Stomach (tissue), 9 donors: ENCODE results near the gene MGAM2. TPM values are rescaled to one million over a fixed set of nuclear protein-coding genes. Genes with fewer than 3 reads are reported as not detected.

Source experiments
- DNase-seq, 2 donors: peaks; one replicate each; pipeline versions ENCODE4 v3.0.0 to v3.0.0-alpha.2; 2013 to 2019
- H3K27ac ChIP-seq, 5 donors: fragments of 200-600 bp in 4 of 5; sonication (generic) in 4 of 5; one replicate each; pipeline ENCODE4 v1.5.1; 2013 to 2019; ENCODE audit warnings: mild to moderate bottlenecking in 1 of 5, moderate library complexity in 1 of 5
- H3K27me3 ChIP-seq, 3 donors: fragments of 200-600 bp; sonication (generic); one replicate each; pipeline ENCODE4 v1.5.1; 2017 to 2019; ENCODE audit warnings: mixed run types in 1 of 3
- H3K36me3 ChIP-seq, 4 donors: fragments of 200-600 bp; sonication (generic); 1 replicate in 3 of 4; 2 replicates in 1 of 4; pipeline ENCODE4 v1.5.1; 2016 to 2019
- H3K4me1 ChIP-seq, 4 donors: fragments of 200-600 bp; sonication (generic); one replicate each; pipeline ENCODE4 v1.5.1; 2016 to 2019
- H3K4me3 ChIP-seq, 4 donors: fragments of 200-600 bp; sonication (generic) in 3 of 4; one replicate each; pipeline ENCODE4 v1.5.1; 2016 to 2019; ENCODE audit warnings: mild to moderate bottlenecking in 1 of 4
- H3K9me3 ChIP-seq, 4 donors: fragments of 200-600 bp; sonication (generic); one replicate each; pipeline ENCODE4 v1.5.1; 2016 to 2019
- CTCF ChIP-seq, 7 experiments: fragments of 450-650 bp in 4 of 7; fragments of 200-600 bp in 3 of 7; sonication (generic) in 3 of 7; IDR thresholded peaks; one replicate each; pipeline ENCODE4 v1.5.1; 2016 to 2019; ENCODE audit warnings: antibody characterized with exemption in 7 of 7, control low read depth in 2 of 7, mild to moderate bottlenecking in 1 of 7
- EP300 ChIP-seq: sonication (generic); formaldehyde crosslinking; IDR thresholded peaks from one replicate; pipeline ENCODE4 v1.6.1; 2017; ENCODE audit warnings: antibody characterized with exemption
- POLR2A ChIP-seq, 4 donors: fragments of 450-650 bp; IDR thresholded peaks; one replicate each; pipeline ENCODE4 v1.6.1; 2016; ENCODE audit warnings: antibody characterized with exemption in 4 of 4, control low read depth in 2 of 4, mild to moderate bottlenecking in 1 of 4, moderate library complexity in 1 of 4
- POLR2AphosphoS5 ChIP-seq, 3 donors: sonication (generic); formaldehyde crosslinking; IDR thresholded peaks; one replicate each; pipeline ENCODE4 v1.6.1; 2016; ENCODE audit warnings: antibody characterized with exemption in 3 of 3
- WGBS, 5 donors: extraction: QIAGEN DNeasy Blood & Tissue Kit in 3 of 5; methylation state at CpG; one replicate each; pipeline versions ENCODE4 v1.1.5 to v1.1.7; 2013 to 2018; 5-methylcytosine and 5-hydroxymethylcytosine counted together
- intact Hi-C: fragments of 100-400 bp; cut with DNase I; formaldehyde crosslinking; loops from one replicate; pipeline ENCODE4 v1.15.1; 2023; ENCODE audit warnings: low total_unique reads
- polyA plus RNA-seq, 3 donors: library from polyadenylated mRNA; stranded (reverse); fragments of 200-250 nt; gene quantifications; one replicate each; pipeline ENCODE4 v1.2.3, GENCODE V29; 2013
- total RNA-seq, 5 donors: library from RNA; depleted of rRNA; stranded (reverse); fragments of >200 nt; gene quantifications; one replicate each; pipeline versions ENCODE4 v1.1.0 to v1.2.3, GENCODE V29; 2014 to 2016
- donor health status: healthy with polysubstance abuse.
- donor health status: Bipolar disorder and iron deficiency.
- donor health status: healthy.

Gene MGAM2
- total and polyA plus RNA-seq, 8 donors = 0.05 to 2.9 (median 1.1) TPM; not detected in 3

GRCh38 chr7:142083605-142084004, 27.9 kb upstream of the MGAM2 start:
- Histone ChIP-seq H3K9me3 (no peaks in the 10 kb centered on the region), H3K4me3 (no peak overlapping the region), H3K27ac (no peak overlapping the region), H3K27me3 (no peaks in the 10 kb centered on the region), H3K36me3 (no peaks in the 10 kb centered on the region), H3K4me1 (peaks cover 0 to 6% (median 0%) of the 10 kb centered on the region in 4 donors)
- TF ChIP-seq POLR2A (IDR thresholded peaks at IDR 0.05) = no peak
- TF ChIP-seq CTCF (IDR thresholded peaks at IDR 0.05) = no peak
- TF ChIP-seq EP300 = no peak
- TF ChIP-seq POLR2AphosphoS5 (IDR thresholded peaks at IDR 0.05) = no peak
- intact Hi-C loops = no loop called here
- DNase-seq = no peak
- WGBS, 5 donors = 74 to 96% (median 95%) methylated on average over 1 of the region's 1 CpG

GRCh38 chr7:142085428-142085827, 26.1 kb upstream of the MGAM2 start:
- intact Hi-C loops = no loop called here
- Histone ChIP-seq H3K4me1 (peaks cover 0 to 6% (median 0%) of the 10 kb centered on the region in 4 donors), H3K27ac (no peak overlapping the region), H3K27me3 (no peaks in the 10 kb centered on the region), H3K9me3 (no peaks in the 10 kb centered on the region), H3K4me3 (no peak overlapping the region), H3K36me3 (no peaks in the 10 kb centered on the region)
- TF ChIP-seq POLR2AphosphoS5 (IDR thresholded peaks at IDR 0.05) = no peak
- TF ChIP-seq POLR2A (IDR thresholded peaks at IDR 0.05) = no peak
- TF ChIP-seq CTCF (IDR thresholded peaks at IDR 0.05) = no peak
- TF ChIP-seq EP300 = no peak
- WGBS, 5 donors = 74 to 81% (median 78%) methylated on average over 4 of the region's 4 CpGs
- no peak for DNase-seq

- no peak overlapping the region for H3K4me3 ChIP-seq
- no peak overlapping the region for H3K27ac ChIP-seq
- no peak for TF ChIP-seq CTCF (IDR thresholded peaks at IDR 0.05)
- peaks cover 0 to 6% (median 0%) of the 10 kb centered on the region in 4 donors for H3K4me1 ChIP-seq
- DNase-seq = no peak
- H3K36me3 ChIP-seq = no peaks in the 10 kb centered on the region
- 50 to 62% (median 55%) methylated on average over 4 of the region's 4 CpGs for WGBS, 5 donors
- intact Hi-C loops = no loop called here
- no peaks in the 10 kb centered on the region for H3K9me3 ChIP-seq
- no peaks in the 10 kb centered on the region for H3K27me3 ChIP-seq
These were observed 23.4 kb upstream of the MGAM2 start for GRCh38 chr7:142088022-142088714.

- intact Hi-C loops = no loop called here
- H3K9me3 ChIP-seq = no peaks in the 10 kb centered on the region
- 76 to 97% (median 90%) methylated on average over 2 of the region's 2 CpGs for WGBS, 5 donors
These were observed 22.5 kb upstream of the MGAM2 start for GRCh38 chr7:142089035-142089434.

More at GRCh38 chr7:142089035-142089434, 22.5 kb upstream of the MGAM2 start:
- Histone ChIP-seq H3K36me3 (no peaks in the 10 kb centered on the region), H3K27ac (no peak overlapping the region), H3K4me3 (no peak overlapping the region), H3K27me3 (no peaks in the 10 kb centered on the region), H3K4me1 (peaks cover 0 to 6% (median 0%) of the 10 kb centered on the region in 4 donors)
- no peak for TF ChIP-seq POLR2A (IDR thresholded peaks at IDR 0.05)
- no peak for TF ChIP-seq CTCF (IDR thresholded peaks at IDR 0.05)
- no peak for TF ChIP-seq EP300
- no peak for TF ChIP-seq POLR2AphosphoS5 (IDR thresholded peaks at IDR 0.05)
- no peak for DNase-seq
